KG1 (cell line): ENCODE data around the gene TRIM21.
"Not testable (repeated sequence)": the region's sequence is repeated elsewhere in the genome, so short reads cannot be mapped to it uniquely, and the experiment has no call there.

Experiments
- DNase-seq: peaks from one replicate; lab custom pipeline; 2025; lab: John Stamatoyannopoulos, UW

The TRIM21 gene

DNA sequence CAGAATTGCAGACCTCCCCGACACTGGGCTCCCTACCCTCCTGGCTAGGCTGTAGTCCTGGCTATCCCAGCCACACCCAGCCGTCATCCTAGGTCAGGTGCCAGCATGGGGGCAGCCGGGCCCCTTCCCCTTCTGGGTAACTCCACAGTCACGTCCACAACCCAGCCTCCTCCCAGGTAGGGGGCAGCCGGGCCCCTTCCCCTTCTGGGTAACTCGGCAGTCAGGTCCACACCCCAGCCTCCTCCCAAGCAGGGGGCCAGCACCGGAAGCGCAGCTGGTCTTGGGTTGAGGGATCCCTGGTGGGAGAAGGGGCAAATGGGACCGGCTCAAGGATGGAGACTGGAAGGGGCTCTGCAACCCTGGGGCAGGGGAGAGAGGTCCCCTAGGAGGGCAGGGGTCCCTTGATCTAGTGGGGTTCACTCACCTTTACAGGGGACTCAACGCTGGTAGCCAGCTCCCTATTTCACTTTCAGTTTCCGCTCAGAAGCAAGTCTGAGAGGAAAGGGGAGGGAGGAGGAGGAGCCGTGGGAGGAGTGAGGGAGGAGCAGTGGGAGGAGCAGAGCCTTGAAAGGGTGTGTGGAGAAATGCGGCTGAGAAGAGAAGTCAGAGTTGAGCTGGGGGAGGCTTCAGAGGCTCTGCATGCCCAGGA, at the start of gene TRIM21:
TSS of gene TRIM21 (minus strand) at position 494 of the 649 bp plus-strand sequence. CDS start 3,293 bp downstream, outside the sequence.
- DNase-seq: peak; percentile 58

GRCh38 chr11:4441515-4441914, 48.0 kb upstream of the TRIM21 start:
- DNase-seq: no peak

- DNase-seq: no peak
Observed at GRCh38 chr11:4436411-4436810, 42.9 kb upstream of the TRIM21 start.

- no peak for DNase-seq
Observed at GRCh38 chr11:4433856-4434255, 40.4 kb upstream of the TRIM21 start.

DNA sequence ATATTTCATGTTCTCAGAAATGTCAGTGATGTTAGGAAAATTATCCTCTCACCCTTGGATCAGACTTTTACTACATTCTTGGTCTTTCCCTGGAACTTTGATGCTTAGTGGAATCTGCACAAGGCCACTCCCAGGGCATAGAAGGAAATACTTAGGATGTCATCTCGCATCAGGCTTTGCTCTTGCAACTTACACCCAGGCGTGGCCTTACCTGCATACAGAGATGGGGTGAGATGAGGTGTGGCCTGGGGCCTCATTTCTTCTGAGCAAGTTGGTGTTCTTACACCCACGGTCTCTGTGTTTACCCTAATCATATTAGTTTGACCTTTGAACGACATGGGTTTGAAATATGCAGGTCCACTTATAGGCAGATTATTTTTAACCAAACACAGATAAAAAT, 36.5 kb upstream of the TRIM21 start:
- DNase-seq: no peak

- DNase-seq: no peak
Observed at GRCh38 chr11:4418403-4418802, 24.9 kb upstream of the TRIM21 start.

DNA sequence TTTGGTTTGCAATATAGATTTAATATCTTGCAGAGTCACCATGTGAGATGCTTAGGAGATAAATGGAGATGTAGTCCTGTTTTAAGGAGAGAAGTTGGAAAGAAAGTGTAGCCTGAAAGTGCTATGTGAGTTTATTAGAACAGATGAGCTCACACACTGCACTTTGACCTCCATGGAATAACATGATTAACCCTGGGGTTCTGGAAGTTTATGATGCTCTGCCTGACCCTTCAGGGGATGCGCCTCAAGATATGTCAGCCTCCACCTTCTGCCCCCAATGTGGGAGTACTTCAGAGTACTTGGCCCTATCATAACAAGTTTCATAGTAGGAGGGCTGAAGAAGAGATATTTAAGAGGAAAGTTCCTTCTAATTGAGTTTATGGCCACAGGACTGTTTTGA, 23.3 kb upstream of the TRIM21 start:
- no peak for DNase-seq

DNA sequence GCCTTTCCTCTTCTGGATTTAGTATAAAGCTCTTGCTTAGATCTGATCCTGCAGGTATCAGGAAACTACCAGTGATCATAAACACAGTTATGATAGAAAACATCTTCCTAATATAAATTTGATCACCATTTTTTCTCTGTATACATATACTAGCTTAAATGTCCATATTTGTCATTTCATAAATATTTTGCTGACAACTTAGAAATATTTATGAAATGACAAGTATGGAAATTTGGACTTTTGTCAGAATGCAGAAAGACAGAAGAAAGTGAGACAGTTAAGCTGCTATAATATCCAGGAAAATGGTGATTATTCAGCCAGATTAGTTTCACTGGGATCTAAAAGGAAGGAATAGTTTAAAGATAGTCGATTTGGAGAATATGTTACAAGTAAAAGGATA, 22.8 kb upstream of the TRIM21 start:
- no peak for DNase-seq

DNA sequence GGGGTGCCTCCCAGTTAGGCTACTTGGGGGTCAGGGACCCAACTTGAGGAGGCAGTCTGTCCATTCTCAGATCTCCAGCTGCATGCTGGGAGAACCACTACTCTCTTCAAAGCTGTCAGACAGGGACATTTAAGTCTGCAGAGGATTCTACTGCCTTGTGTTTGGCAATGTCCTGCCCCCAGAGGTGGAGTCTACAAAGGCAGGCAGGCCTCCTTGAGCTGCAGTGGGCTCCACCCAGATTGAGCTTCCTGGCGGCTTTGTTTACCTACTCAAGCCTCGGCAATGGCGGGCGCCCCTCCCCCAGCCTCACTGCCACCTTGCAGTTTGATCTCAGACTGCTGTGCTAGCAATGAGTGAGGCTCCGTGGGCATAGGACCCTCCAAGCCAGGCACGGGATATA, 12.7 kb upstream of the TRIM21 start:
- not testable (repeated sequence) for DNase-seq

- DNase-seq: no peak
Observed at GRCh38 chr11:4393858-4394223, 339 bp upstream of the TRIM21 start.

DNA sequence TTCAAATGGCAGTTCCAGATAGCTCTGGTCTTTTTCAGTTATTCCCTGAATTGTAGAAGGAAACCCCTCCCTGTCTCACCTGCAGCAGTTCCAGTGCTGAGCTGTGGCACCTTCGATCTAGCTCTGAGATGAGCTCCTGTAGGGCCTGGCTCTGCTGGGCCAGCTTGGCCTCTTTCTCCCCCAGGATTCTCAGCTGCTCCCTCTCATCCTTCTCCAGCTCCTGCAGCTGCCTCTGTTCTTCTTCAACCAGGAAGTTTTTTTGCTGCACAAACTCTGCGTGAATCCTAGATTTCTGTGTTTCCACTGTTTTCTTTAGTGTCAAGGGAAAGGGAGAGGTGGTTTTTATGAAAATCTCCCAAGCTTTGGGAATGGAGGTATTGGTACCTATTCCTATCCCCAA, 5.3 kb downstream of the TRIM21 start:
- DNase-seq: no peak

GRCh38 chr11:4385978-4386740, 7.3 kb downstream of the TRIM21 start:
- DNase-seq: no peak

DNA sequence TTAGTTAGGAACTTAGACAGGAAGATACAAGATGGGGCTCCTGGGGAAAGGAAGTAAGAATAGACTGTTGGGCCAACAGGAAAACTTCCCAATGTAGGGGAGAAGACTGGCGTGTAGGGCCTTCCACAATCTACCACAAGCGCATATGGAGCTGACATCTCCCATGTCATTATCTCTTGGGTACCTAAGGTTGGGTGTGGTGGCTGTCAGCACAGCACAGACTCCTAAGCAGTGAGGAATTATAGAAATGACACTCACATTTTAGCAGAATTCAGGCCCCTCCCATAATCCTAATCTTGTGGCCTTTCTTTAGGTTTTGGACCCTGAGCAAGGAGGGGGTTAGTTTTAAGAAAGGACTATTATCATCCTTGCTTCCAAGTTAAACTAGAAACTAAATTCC, 11.6 kb downstream of the TRIM21 start:
- DNase-seq: no peak

- DNase-seq: no peak
Observed at GRCh38 chr11:4375431-4376140, 17.9 kb downstream of the TRIM21 start.

- DNase-seq: no peak
Observed at GRCh38 chr11:4370166-4370565, 23.3 kb downstream of the TRIM21 start.

GRCh38 chr11:4368286-4368685, 25.2 kb downstream of the TRIM21 start, which contains the start of gene OR52B4:
Gene OR52B4, minus strand, starts transcription at chr11:4368386. Its CDS starts 91 bp downstream, at chr11:4368295.
- DNase-seq: no peak

- not testable (repeated sequence) for DNase-seq
Observed at GRCh38 chr11:4348142-4348541, 45.4 kb downstream of the TRIM21 start.

DNA sequence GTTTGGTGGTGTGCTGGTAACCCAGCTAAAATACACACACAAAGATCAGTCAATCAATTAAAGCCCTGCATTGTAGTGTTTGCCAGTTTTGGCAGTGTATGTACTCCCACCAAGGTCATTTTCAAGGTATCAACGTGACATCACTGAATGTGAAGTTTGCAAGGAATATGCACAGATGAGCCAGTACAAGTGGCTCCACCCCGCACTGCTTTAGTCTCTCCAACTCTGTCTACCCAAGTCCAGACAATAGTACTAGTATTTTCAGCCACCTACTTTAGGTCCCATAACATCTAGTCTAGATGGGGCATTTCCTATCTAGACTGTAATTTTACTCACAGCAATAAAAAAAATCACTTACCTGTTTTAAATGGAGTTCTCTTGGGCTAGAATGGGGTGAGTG, 48.1 kb downstream of the TRIM21 start:
- not testable (repeated sequence) for DNase-seq
